Gastrocnemius medialis (tissue), 4 donors: Measurements from ENCODE around the gene TM2D3. TPM values are rescaled to one million over a fixed set of nuclear protein-coding genes. Genes with fewer than 3 reads are reported as not detected.

ENCODE experiments used
- ATAC-seq, 2 donors: fragments of 150-250 bp; one replicate each; pipeline ENCODE4 v1.9.1; 2016
- DNase-seq, 2 donors: peaks; one replicate each; pipeline ENCODE4 v3.0.0-alpha.2; 2019
- H3K27ac ChIP-seq, 4 donors: fragments of 200-600 bp; sonication (generic); 1 replicate in 1 of 4; 2 replicates in 3 of 4; pipeline ENCODE4 v1.5.1; 2016 to 2018; ENCODE audit warnings: mild to moderate bottlenecking in 2 of 4, moderate library complexity in 1 of 4
- H3K27me3 ChIP-seq, 3 donors: fragments of 200-600 bp; sonication (generic) in 2 of 3; 1 replicate in 1 of 3; 2 replicates in 2 of 3; pipeline versions ENCODE4 v1.5.1 to v1.6.0; 2016 to 2019; ENCODE audit warnings: mild to moderate bottlenecking in 1 of 3, moderate library complexity in 1 of 3
- H3K36me3 ChIP-seq, 2 donors: fragments of 200-600 bp; sonication (generic) in 1 of 2; one replicate each; pipeline ENCODE4 v1.5.1; 2017 to 2018
- H3K4me1 ChIP-seq, 2 donors: fragments of 200-600 bp; sonication (generic) in 1 of 2; one replicate each; pipeline ENCODE4 v1.5.1; 2016 to 2017; ENCODE audit warnings: mild to moderate bottlenecking in 2 of 2
- H3K4me3 ChIP-seq, 4 donors: fragments of 200-600 bp; sonication (generic) in 3 of 4; 1 replicate in 1 of 4; 2 replicates in 3 of 4; pipeline ENCODE4 v1.5.1; 2016 to 2019; ENCODE audit warnings: mild to moderate bottlenecking in 2 of 4
- H3K9me3 ChIP-seq, 3 donors: fragments of 200-600 bp; sonication (generic) in 2 of 3; 1 replicate in 1 of 3; 2 replicates in 2 of 3; pipeline ENCODE4 v1.5.1; 2016 to 2019
- POLR2A ChIP-seq, 2 donors: fragments of 450-650 bp; IDR thresholded peaks; one replicate each; pipeline ENCODE4 v1.6.1; 2017; ENCODE audit warnings: antibody characterized with exemption in 2 of 2, mild to moderate bottlenecking in 2 of 2, moderate library complexity in 2 of 2
- in situ Hi-C, 4 donors: fragments of 200-750 bp; cut with MboI; loops; one replicate each; pipeline versions ENCODE4 v1.15.0 to v1.8.0; 2017; ENCODE audit warnings: low sequenced_read_pairs in 4 of 4
- intact Hi-C: fragments of 100-400 bp; cut with DNase I; formaldehyde crosslinking; loops from one replicate; pipeline ENCODE4 v1.15.1; 2023; ENCODE audit warnings: low total_unique reads
- total RNA-seq, 4 donors: library from RNA; depleted of rRNA; stranded (reverse); fragments of >200 nt; gene quantifications; one replicate each; pipeline versions ENCODE4 v1.1.0 to v1.2.3, GENCODE V29; 2016
- TF ChIP-seq, protein P1 (sequence below), 5 experiments: fragments of 450-650 bp in 3 of 5; fragments of 200-600 bp in 2 of 5; sonication (generic) in 2 of 5; IDR thresholded peaks in 4 of 5; conservative IDR thresholded peaks in 1 of 5; 1 replicate in 4 of 5; 2 replicates in 1 of 5; pipeline ENCODE4 v1.5.1; 2016 to 2019; ENCODE audit warnings: antibody characterized with exemption in 5 of 5, mild to moderate bottlenecking in 3 of 5, moderate library complexity in 3 of 5

Gene TM2D3
- total RNA-seq, 4 donors from 2014 or later: 41.5 to 101 (median 51.9) TPM

- DNase-seq (no peak), ATAC-seq (no peak)
- TF ChIP-seq POLR2A (IDR thresholded peaks at IDR 0.05): no peak
- TF ChIP-seq, protein P1, sequence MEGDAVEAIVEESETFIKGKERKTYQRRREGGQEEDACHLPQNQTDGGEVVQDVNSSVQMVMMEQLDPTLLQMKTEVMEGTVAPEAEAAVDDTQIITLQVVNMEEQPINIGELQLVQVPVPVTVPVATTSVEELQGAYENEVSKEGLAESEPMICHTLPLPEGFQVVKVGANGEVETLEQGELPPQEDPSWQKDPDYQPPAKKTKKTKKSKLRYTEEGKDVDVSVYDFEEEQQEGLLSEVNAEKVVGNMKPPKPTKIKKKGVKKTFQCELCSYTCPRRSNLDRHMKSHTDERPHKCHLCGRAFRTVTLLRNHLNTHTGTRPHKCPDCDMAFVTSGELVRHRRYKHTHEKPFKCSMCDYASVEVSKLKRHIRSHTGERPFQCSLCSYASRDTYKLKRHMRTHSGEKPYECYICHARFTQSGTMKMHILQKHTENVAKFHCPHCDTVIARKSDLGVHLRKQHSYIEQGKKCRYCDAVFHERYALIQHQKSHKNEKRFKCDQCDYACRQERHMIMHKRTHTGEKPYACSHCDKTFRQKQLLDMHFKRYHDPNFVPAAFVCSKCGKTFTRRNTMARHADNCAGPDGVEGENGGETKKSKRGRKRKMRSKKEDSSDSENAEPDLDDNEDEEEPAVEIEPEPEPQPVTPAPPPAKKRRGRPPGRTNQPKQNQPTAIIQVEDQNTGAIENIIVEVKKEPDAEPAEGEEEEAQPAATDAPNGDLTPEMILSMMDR (IDR thresholded peaks at IDR 0.05 in 4 of 5, conservative IDR thresholded peaks at IDR 0.05 in 1 of 5): no peak
- intact Hi-C loops (no loop called here), in situ Hi-C loops (no loop called here)
- H3K27me3 ChIP-seq: no peaks in the 10 kb centered on the region
- H3K4me3 ChIP-seq: no peak overlapping the region
- H3K9me3 ChIP-seq: no peaks in the 10 kb centered on the region
- peaks cover 30 to 47% of the 10 kb centered on the region in 2 donors for H3K4me1 ChIP-seq
- peak overlapping the region; percentile 60 to 92 (median 88) for H3K27ac ChIP-seq
- H3K36me3 ChIP-seq: no peaks in the 10 kb centered on the region
Observed at GRCh38 chr15:101625184-101625583, 27.0 kb downstream of the TM2D3 start.

DNA sequence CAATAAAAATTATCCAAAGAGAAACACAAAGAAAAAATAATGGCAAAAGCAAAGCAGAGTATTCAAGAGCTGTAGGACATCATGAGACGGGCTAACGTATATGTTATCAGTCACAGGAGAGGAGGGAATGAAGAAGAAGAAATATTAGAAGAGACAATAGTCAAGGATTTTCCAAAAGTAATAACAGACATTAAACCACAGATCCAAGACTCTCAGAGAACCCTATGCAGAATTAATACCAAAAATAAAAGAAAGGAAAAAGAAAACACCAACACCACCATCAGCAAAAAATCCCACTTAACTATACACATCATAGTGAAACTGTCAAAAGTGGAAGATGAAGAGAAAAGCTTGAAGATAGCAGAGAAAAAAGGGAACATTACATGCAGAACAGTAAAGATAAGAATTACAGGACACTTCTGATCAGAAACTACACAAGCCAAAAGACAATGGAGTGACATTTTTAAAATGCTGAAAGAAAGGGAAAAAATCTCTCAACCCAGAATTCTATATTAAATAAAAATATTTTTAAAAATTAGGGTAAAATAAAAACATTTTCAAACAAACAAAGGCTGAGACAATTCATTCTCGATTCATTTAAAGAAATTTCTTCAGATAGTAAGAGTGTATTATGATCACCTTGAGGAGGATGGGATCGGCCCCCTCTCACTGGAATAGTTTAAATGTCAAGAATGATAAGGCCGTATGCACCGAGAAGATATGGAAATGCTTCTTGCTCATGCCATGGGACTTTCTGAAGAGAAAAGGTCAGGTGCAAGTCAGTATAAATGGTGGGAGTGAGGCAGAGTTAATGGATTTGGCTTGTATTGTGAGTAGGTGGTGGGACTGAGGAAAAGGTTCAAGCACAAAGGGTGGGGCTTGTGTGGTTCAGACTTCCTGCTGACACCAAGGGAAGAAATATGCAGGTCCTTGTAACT, 28.5 kb downstream of the TM2D3 start:
- H3K36me3 ChIP-seq: no peaks in the 10 kb centered on the region
- intact Hi-C loops: no loop called here

GRCh38 chr15:101621961-101622360, 30.2 kb downstream of the TM2D3 start:
- Histone ChIP-seq H3K36me3 (no peaks in the 10 kb centered on the region), H3K27ac (peak overlapping the region; percentile 82 to 92 (median 87)), H3K27me3 (no peaks in the 10 kb centered on the region), H3K4me3 (no peak overlapping the region), H3K9me3 (no peaks in the 10 kb centered on the region), H3K4me1 (peaks cover 53 to 78% of the 10 kb centered on the region in 2 donors)
- DNase-seq (no peak), ATAC-seq (no peak)
- intact Hi-C loops: loop anchor here (2.0 kb wide), 1 partner anchor 121 kb away; no protein-coding TSS in a partner anchor
- TF ChIP-seq, protein P1 (IDR thresholded peaks at IDR 0.05 in 4 of 5, conservative IDR thresholded peaks at IDR 0.05 in 1 of 5): no peak
- TF ChIP-seq POLR2A (IDR thresholded peaks at IDR 0.05): no peak
- in situ Hi-C loops: no loop called here

More for the DNA sequence above, 28.5 kb downstream of the TM2D3 start:
- in situ Hi-C loops: no loop called here
- Histone ChIP-seq H3K4me1 (peaks cover 45 to 63% of the 10 kb centered on the region in 2 donors), H3K27ac (peak overlapping the region; percentile 60 to 92 (median 88)), H3K27me3 (no peaks in the 10 kb centered on the region), H3K4me3 (no peak overlapping the region), H3K9me3 (no peaks in the 10 kb centered on the region)
- ATAC-seq: no peak
- DNase-seq: no peak
- no peak for TF ChIP-seq POLR2A (IDR thresholded peaks at IDR 0.05)
- TF ChIP-seq, protein P1 (IDR thresholded peaks at IDR 0.05 in 4 of 5, conservative IDR thresholded peaks at IDR 0.05 in 1 of 5): no peak

- TF ChIP-seq, protein P1 (IDR thresholded peaks at IDR 0.05 in 4 of 5, conservative IDR thresholded peaks at IDR 0.05 in 1 of 5): no peak
- peak in 1 of 2 donors; percentile 49 for TF ChIP-seq POLR2A (IDR thresholded peaks at IDR 0.05)
- in situ Hi-C loops: no loop called here
- peaks cover 60 to 85% of the 10 kb centered on the region in 2 donors for H3K4me1 ChIP-seq
- no peaks in the 10 kb centered on the region for H3K9me3 ChIP-seq
- H3K27ac ChIP-seq: peak overlapping the region; percentile 82 to 92 (median 87)
- no peaks in the 10 kb centered on the region for H3K27me3 ChIP-seq
- DNase-seq: peak in 1 of 2 donors; percentile 65
- intact Hi-C loops: loop anchor here (2.0 kb wide), 1 partner anchor 120 kb away; no protein-coding TSS in a partner anchor
- ATAC-seq: peak; percentile 76 to 83
- no peaks in the 10 kb centered on the region for H3K36me3 ChIP-seq
- H3K4me3 ChIP-seq: peak overlapping the region; percentile 12 to 30 (median 22)
Observed at GRCh38 chr15:101620671-101621070, 31.5 kb downstream of the TM2D3 start.
